Spinal cord (tissue), 10 donors: ENCODE results near the gene NXPH4. TPM values are rescaled to one million over a fixed set of nuclear protein-coding genes. Genes with fewer than 3 reads are reported as not detected.
A peak's percentile ranks its signal among the peaks of the same experiment; 100 is the strongest.

Source experiments
- DNase-seq, 6 donors: peaks; one replicate each; pipeline versions ENCODE4 v3.0.0 to v3.0.0-alpha.2; 2013 to 2015; ENCODE audit warnings: low spot score in 6 of 6, low read depth in 4 of 6
- H3K27ac ChIP-seq: one replicate; pipeline ENCODE4 v1.5.1; 2013; ENCODE audit warnings: low read depth, low read length, control low read depth
- H3K27me3 ChIP-seq: one replicate; pipeline ENCODE4 v1.6.1; 2013; ENCODE audit warnings: low read length; ENCODE audit not compliant: control insufficient read depth, insufficient read depth
- H3K36me3 ChIP-seq: one replicate; pipeline ENCODE4 v1.6.1; 2013; ENCODE audit warnings: low read length; ENCODE audit not compliant: control insufficient read depth, insufficient read depth
- H3K4me1 ChIP-seq: one replicate; pipeline ENCODE4 v1.6.1; 2013; ENCODE audit warnings: low read length; ENCODE audit not compliant: control insufficient read depth, insufficient read depth
- H3K4me3 ChIP-seq: one replicate; pipeline ENCODE4 v1.5.1; 2013; ENCODE audit warnings: low read depth, low read length, control low read depth
- H3K9me3 ChIP-seq: one replicate; pipeline ENCODE4 v1.6.1; 2013; ENCODE audit warnings: low read length; ENCODE audit not compliant: control insufficient read depth, insufficient read depth
- WGBS: methylation state at CpG from one replicate; pipeline ENCODE4 v1.1.5; 2013; ENCODE audit warnings: missing lambda C conversion rate; ENCODE audit not compliant: insufficient coverage; 5-methylcytosine and 5-hydroxymethylcytosine counted together
- polyA plus RNA-seq, 2 donors: library from polyadenylated mRNA; unstranded; fragments of 120-200 nt; gene quantifications; one replicate each; pipeline ENCODE4 v1.2.1, GENCODE V29; 2013; ENCODE audit not compliant: insufficient read length in 2 of 2
- total RNA-seq, 2 donors: library from RNA; depleted of rRNA in 1 of 2; stranded (reverse); fragments of 120-200 nt in 1 of 2; fragments of >200 nt in 1 of 2; gene quantifications; one replicate each; pipeline versions ENCODE4 v1.2.3 to v1.2.4, GENCODE V29; 2013 to 2014
- donor health status: healthy.

Gene NXPH4
- total and polyA plus RNA-seq, 4 donors = 7.8 to 31.9 (median 20.0) TPM

DNA sequence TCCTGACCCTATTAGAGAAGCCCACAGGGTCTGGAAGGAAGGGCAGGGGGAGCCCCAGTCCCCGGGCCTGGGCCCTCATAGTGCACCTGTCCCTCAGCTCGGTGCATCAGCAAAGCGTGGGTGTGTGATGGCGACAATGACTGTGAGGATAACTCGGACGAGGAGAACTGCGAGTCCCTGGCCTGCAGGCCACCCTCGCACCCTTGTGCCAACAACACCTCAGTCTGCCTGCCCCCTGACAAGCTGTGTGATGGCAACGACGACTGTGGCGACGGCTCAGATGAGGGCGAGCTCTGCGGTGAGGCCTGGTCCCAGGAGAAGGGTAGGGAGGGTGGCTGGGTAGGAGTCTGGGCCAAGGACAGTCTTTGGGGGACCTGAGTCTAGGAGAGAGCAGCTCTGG lies 42.9 kb upstream of the NXPH4 start:
- 98% methylated on average over 13 of the region's 14 CpGs for WGBS
- Histone ChIP-seq H3K4me1 (peaks cover 10% of the 10 kb centered on the region), H3K27ac (no peak overlapping the region), H3K27me3 (no peaks in the 10 kb centered on the region), H3K36me3 (peaks cover 98% of the 10 kb centered on the region), H3K9me3 (no peaks in the 10 kb centered on the region), H3K4me3 (no peak overlapping the region)
- DNase-seq = no peak

DNA sequence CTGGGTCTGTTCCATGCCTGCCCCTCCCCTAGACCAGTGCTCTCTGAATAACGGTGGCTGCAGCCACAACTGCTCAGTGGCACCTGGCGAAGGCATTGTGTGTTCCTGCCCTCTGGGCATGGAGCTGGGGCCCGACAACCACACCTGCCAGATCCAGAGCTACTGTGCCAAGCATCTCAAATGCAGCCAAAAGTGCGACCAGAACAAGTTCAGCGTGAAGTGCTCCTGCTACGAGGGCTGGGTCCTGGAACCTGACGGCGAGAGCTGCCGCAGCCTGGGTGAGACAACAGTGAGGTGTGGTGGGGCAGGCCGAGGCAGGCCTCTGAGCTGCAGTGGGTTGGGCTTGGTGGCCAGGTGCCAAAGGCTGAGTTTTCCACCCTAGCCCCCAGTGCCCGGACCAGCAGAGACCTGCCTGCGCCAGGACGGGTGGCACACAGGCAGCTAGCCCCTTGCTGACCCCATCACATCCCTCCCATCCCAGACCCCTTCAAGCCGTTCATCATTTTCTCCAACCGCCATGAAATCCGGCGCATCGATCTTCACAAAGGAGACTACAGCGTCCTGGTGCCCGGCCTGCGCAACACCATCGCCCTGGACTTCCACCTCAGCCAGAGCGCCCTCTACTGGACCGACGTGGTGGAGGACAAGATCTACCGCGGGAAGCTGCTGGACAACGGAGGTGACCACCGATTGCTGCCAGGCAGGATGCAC lies 41.0 kb upstream of the NXPH4 start:
- Histone ChIP-seq H3K36me3 (peaks cover 98% of the 10 kb centered on the region), H3K27me3 (no peaks in the 10 kb centered on the region), H3K27ac (no peak overlapping the region), H3K9me3 (no peaks in the 10 kb centered on the region), H3K4me3 (no peak overlapping the region), H3K4me1 (peaks cover 10% of the 10 kb centered on the region)
- WGBS = 36% methylated on average over 29 of the region's 29 CpGs
- peak in 5 of 6 donors; percentile 38 to 77 (median 54) for DNase-seq

DNA sequence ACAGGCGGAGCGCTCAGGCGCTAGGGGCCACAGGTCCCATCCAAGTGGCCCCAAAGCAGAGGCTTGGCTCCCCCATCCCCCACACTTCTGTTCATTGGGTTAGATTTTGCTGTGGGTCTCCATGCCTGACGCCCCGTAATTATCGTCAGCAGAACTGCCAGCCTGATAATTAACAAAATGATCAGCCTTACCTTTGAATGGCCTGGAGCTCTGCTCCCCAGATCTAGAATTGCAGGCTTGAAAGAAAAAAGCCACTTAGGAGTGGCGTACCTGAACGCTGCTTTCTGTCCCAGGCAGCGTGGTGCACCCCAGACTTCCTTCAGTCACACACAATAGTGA lies 40.5 kb upstream of the NXPH4 start:
- DNase-seq = no peak
- Histone ChIP-seq H3K9me3 (no peaks in the 10 kb centered on the region), H3K27ac (no peak overlapping the region), H3K36me3 (peaks cover 98% of the 10 kb centered on the region), H3K4me1 (peaks cover 10% of the 10 kb centered on the region), H3K4me3 (no peak overlapping the region), H3K27me3 (no peaks in the 10 kb centered on the region)
- 72% methylated on average over 6 of the region's 9 CpGs for WGBS

DNA sequence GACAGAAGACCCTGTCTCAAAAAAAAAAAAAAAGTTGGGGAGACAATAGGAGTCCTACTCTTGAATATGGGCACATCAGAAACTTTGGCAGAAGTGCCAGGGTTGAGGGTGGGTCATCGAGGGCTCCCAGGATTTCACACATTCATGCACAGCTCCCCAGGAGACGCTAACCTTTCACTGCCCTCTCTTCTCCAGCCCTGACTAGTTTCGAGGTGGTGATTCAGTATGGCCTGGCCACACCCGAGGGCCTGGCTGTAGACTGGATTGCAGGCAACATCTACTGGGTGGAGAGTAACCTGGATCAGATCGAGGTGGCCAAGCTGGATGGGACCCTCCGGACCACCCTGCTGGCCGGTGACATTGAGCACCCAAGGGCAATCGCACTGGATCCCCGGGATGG lies 39.7 kb upstream of the NXPH4 start:
- WGBS = 95% methylated on average over 9 of the region's 9 CpGs
- H3K27ac ChIP-seq = no peak overlapping the region
- DNase-seq = no peak
- no peaks in the 10 kb centered on the region for H3K27me3 ChIP-seq
- no peak overlapping the region for H3K4me3 ChIP-seq
- peaks cover 10% of the 10 kb centered on the region for H3K4me1 ChIP-seq
- H3K36me3 ChIP-seq = peaks cover 97% of the 10 kb centered on the region
- no peaks in the 10 kb centered on the region for H3K9me3 ChIP-seq

DNA sequence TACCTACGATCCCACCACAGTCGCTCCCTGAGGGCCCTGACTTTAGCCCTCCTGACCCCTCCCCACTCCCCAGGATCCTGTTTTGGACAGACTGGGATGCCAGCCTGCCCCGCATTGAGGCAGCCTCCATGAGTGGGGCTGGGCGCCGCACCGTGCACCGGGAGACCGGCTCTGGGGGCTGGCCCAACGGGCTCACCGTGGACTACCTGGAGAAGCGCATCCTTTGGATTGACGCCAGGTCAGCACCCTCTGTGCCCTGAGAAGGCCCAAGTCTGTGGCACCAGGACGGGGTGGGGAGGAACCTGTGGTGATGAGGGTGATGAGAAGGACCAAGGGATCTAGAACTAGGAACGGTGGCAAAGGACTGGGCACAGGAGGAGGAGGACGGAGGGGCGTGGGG lies 39.2 kb upstream of the NXPH4 start:
- H3K4me3 ChIP-seq = no peak overlapping the region
- no peak overlapping the region for H3K27ac ChIP-seq
- peaks cover 10% of the 10 kb centered on the region for H3K4me1 ChIP-seq
- H3K27me3 ChIP-seq = no peaks in the 10 kb centered on the region
- no peak for DNase-seq
- H3K9me3 ChIP-seq = no peaks in the 10 kb centered on the region
- H3K36me3 ChIP-seq = peaks cover 99% of the 10 kb centered on the region
- 93% methylated on average over 14 of the region's 16 CpGs for WGBS

DNA sequence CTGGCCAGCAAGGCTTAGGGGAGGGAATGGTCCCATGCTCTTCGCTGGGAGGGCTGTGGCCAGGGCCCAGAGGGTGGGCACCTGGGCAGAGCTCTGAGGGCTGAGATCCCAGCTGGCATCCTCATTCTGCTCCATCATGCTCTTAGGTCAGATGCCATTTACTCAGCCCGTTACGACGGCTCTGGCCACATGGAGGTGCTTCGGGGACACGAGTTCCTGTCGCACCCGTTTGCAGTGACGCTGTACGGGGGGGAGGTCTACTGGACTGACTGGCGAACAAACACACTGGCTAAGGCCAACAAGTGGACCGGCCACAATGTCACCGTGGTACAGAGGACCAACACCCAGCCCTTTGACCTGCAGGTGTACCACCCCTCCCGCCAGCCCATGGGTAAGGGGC lies 38.4 kb upstream of the NXPH4 start:
- Histone ChIP-seq H3K36me3 (peaks cover 97% of the 10 kb centered on the region), H3K27me3 (no peaks in the 10 kb centered on the region), H3K9me3 (no peaks in the 10 kb centered on the region), H3K27ac (no peak overlapping the region), H3K4me3 (no peak overlapping the region), H3K4me1 (peaks cover 10% of the 10 kb centered on the region)
- no peak for DNase-seq
- WGBS = 84% methylated on average over 14 of the region's 14 CpGs

DNA sequence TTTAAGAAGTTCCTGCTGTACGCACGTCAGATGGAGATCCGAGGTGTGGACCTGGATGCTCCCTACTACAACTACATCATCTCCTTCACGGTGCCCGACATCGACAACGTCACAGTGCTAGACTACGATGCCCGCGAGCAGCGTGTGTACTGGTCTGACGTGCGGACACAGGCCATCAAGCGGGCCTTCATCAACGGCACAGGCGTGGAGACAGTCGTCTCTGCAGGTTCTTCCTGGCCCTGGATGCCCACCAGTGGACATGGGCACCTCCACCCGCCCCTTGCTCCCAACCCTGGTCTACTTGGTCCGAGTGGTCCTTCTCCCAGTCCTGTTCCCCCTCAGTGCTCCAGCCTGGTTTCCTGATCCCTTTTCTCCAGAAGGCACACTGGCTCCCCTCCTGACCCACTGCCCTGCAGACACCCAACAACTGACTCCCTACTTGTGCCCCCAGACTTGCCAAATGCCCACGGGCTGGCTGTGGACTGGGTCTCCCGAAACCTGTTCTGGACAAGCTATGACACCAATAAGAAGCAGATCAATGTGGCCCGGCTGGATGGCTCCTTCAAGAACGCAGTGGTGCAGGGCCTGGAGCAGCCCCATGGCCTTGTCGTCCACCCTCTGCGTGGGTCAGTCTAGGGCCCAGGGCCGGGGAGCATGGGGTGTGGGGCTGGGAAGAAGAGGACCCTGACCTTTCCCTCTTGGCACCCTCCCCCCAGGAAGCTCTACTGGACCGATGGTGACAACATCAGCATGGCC lies 37.1 kb upstream of the NXPH4 start:
- no peak for DNase-seq
- 96% methylated on average over 22 of the region's 27 CpGs for WGBS
- no peaks in the 10 kb centered on the region for H3K27me3 ChIP-seq
- H3K4me1 ChIP-seq = peaks cover 10% of the 10 kb centered on the region
- H3K4me3 ChIP-seq = no peak overlapping the region
- H3K36me3 ChIP-seq = peaks cover 97% of the 10 kb centered on the region
- H3K9me3 ChIP-seq = no peaks in the 10 kb centered on the region
- no peak overlapping the region for H3K27ac ChIP-seq

DNA sequence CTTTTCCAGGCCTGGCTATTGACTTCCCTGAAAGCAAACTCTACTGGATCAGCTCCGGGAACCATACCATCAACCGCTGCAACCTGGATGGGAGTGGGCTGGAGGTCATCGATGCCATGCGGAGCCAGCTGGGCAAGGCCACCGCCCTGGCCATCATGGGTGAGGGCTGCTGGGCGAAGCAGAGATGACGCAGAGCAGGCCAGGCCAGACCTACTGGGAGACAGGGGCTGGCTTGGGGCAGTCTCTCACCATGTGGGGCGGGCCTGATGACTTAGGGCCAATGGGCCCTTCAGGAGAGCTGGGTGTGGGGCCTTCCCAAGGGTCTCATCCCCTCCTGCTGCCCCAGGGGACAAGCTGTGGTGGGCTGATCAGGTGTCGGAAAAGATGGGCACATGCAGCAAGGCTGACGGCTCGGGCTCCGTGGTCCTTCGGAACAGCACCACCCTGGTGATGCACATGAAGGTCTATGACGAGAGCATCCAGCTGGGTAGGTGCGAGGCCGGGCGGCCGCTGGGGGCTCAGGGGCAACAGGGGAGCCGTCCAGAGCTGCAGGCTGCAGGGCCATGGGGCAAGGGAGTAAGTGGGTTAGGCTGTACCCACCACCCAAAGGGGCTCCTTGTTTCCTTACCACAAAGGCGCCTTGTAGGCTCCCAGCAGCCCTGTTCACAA lies 36.1 kb upstream of the NXPH4 start:
- Histone ChIP-seq H3K36me3 (peaks cover 97% of the 10 kb centered on the region), H3K4me3 (no peak overlapping the region), H3K27me3 (no peaks in the 10 kb centered on the region), H3K27ac (no peak overlapping the region), H3K9me3 (no peaks in the 10 kb centered on the region), H3K4me1 (peaks cover 4% of the 10 kb centered on the region)
- DNase-seq = no peak
- WGBS = 95% methylated on average over 18 of the region's 20 CpGs

DNA sequence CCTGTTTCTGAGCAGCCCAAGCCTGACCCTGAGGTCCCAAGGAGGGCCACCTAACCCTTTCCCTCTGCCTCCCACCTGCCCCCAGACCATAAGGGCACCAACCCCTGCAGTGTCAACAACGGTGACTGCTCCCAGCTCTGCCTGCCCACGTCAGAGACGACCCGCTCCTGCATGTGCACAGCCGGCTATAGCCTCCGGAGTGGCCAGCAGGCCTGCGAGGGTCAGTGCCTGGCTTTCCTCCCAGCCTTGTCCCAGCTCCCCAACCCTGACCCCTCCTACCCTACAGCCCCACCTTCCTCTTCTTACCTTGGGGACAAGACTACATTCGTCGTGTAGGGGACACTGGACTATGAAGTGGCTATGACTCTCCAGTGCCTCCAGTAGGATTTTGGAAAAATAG lies 35.5 kb upstream of the NXPH4 start:
- Histone ChIP-seq H3K4me3 (no peak overlapping the region), H3K36me3 (peaks cover 97% of the 10 kb centered on the region), H3K27me3 (no peaks in the 10 kb centered on the region), H3K27ac (no peak overlapping the region), H3K9me3 (no peaks in the 10 kb centered on the region), H3K4me1 (no peaks in the 10 kb centered on the region)
- no peak for DNase-seq
- WGBS = 59% methylated on average over 9 of the region's 9 CpGs
